ACHN (cell line): ENCODE results near the gene BMI1.

Source experiments
- DNase-seq: peaks from one replicate; pipeline ENCODE4 v3.0.0-alpha.2; 2015
- in situ Hi-C: cut with HindIII; loops from 2 replicates; pipeline ENCODE4 v1.10.0; 2017; ENCODE audit warnings: low sequenced_read_pairs, low pct_ligation_motif_present, low pct_unique_long_range_greater_than_20kb

Gene BMI1

DNA sequence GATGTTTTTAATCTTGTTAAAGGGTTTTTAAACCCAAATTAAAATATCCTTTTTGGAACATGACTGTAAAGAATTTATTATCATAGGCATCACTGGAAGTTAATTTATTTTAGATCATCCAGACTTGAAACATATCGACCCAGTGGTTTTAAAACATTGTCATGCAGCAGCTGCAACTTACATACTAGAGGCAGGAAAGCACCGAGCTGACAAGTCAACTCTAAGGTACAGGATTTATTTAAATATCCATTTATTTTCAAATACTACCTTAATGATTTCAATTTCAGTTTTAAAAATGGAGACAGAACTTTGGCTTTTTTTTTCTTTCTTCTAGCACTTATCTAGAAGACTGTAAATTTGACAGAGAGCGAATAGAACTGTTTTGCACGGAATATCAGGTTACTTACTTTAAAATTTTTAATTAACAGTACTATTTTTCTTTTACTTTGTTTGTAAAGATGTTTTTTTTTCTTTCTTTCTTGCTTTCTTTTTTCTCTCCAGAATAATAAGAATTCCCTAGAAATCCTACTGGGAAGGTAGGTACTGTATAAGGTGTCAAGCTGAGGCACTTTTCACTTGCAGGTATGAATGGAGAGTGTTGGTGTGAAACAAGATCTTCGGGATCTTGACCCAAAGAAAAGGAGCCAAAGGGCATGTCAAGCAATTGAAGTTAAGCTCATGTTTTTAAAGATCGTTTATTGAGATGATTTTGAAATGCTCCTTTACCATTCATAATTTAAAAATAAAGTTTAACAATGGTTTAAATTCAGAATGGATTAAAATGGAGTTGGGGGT, 2.9 kb upstream of the BMI1 start:
- DNase-seq = no peak
- in situ Hi-C loops = no loop called here

GRCh38 chr10:22318772-22319171, 2.1 kb upstream of the BMI1 start:
- in situ Hi-C loops = no loop called here
- no peak for DNase-seq

- no peak for DNase-seq
- in situ Hi-C loops = no loop called here
These were observed 1.3 kb upstream of the BMI1 start for GRCh38 chr10:22319547-22319979.

GRCh38 chr10:22319980-22320558, 830 bp upstream of the BMI1 start:
- in situ Hi-C loops = no loop called here

DNA sequence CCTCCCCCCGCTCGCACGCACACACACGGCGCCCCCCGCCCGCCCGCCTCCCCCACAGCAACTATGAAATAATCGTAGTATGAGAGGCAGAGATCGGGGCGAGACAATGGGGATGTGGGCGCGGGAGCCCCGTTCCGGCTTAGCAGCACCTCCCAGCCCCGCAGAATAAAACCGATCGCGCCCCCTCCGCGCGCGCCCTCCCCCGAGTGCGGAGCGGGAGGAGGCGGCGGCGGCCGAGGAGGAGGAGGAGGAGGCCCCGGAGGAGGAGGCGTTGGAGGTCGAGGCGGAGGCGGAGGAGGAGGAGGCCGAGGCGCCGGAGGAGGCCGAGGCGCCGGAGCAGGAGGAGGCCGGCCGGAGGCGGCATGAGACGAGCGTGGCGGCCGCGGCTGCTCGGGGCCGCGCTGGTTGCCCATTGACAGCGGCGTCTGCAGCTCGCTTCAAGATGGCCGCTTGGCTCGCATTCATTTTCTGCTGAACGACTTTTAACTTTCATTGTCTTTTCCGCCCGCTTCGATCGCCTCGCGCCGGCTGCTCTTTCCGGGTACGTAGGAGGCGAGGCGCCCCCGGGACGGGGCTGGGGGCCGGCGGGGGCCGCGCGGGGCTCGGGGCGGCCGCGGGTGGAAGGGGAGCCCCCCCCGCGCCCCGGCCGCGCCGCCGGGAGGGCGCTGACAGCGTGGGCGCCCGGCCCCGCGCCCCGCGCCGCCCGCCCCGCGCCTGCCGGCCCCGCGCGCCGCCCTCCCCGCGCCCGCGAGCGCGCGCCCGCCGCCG, 441 bp downstream of the BMI1 start:
- in situ Hi-C loops = no loop called here
- peak; percentile 70 for DNase-seq

More at GRCh38 chr10:22319980-22320558, 830 bp upstream of the BMI1 start:
- peak; percentile 8 for DNase-seq

GRCh38 chr10:22321924-22322640, 1.2 kb downstream of the BMI1 start:
- in situ Hi-C loops = no loop called here
- no peak for DNase-seq

DNA sequence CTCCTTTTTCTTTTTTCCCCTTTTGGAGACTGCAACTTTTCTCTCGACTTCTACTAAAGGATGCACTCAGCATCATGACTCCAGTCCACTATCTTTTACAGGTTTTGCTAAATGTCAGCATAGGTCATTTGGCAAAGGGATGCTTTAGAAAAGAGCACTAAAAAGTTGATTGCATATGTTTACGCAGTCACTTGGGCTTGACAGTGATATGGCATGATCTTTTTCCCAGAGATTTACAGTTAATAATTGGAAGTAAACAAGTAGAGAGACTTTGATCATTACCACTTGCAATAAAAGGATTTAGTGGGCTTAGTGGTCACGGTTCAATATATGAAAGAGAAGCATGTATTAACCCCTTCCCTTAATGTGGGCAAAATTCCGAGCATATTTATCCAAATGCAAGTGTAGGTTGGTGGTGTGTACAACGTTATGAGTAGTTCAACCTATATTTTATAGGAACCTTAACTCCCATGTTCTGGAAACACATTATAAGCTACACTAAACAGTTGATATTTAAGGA, 1.8 kb downstream of the BMI1 start:
- DNase-seq = no peak
- in situ Hi-C loops = no loop called here

DNA sequence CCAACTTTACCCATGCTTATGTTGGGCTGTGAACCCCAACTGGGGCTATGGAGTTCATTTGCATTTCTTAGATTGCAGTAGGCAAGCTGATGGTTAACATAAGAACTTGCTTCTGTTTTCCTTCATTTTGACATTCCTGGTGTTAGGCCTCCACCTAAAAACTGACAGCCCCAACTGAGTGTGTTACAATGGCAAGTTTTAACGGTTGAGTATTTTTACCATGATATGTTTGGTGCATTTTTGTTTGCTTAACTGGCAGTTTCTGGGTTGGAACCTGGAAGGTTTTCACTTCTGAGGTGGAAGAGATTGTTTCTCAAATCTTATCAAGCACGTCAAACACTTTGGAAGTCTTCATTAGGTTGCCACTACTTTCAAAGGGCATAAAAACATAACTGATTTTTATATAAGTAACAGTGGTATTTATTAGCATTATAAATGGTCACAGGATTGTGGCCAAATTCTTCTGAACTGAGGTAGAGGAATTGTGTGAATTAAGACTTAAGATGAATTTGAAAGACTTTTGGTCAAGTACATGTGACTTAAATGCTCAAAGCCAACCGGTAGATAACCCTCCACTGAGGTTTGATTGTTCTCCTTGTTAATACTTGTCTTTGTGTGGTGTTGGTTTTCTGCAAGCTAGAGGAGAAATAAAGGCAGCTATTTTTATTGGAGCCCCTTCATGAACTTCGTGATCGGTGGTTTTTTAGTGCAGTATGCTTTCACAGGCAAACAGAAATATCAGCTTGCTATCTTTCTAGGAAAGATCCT, 2.8 kb downstream of the BMI1 start:
- in situ Hi-C loops = no loop called here
- DNase-seq = no peak

- DNase-seq = no peak
- in situ Hi-C loops = no loop called here
These were observed 3.5 kb downstream of the BMI1 start for GRCh38 chr10:22324413-22324812.

DNA sequence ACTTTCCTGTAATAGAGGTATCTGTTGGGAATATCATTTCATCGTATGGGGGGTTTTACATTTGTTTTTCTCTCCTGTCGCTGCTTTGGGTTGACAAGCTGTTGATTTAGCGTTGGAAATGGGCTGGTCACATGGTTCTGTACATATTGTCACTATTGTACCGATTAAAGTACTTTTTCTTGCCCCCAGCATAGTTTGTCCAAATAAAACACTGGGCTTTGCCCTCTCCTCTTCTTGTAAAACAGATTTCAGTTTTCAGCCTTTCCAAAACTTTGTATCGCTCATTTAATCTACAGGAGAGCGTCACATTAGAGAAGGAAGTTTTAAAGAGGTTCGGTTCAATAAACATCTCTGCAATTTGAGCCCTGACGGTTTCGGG, 4.0 kb downstream of the BMI1 start:
- in situ Hi-C loops = no loop called here
- DNase-seq = no peak

- DNase-seq = peak; percentile 72
- in situ Hi-C loops = no loop called here
These were observed 4.6 kb downstream of the BMI1 start for GRCh38 chr10:22325272-22326144.

- no peak for DNase-seq
- in situ Hi-C loops = no loop called here
These were observed 5.3 kb downstream of the BMI1 start for GRCh38 chr10:22326145-22326702.

DNA sequence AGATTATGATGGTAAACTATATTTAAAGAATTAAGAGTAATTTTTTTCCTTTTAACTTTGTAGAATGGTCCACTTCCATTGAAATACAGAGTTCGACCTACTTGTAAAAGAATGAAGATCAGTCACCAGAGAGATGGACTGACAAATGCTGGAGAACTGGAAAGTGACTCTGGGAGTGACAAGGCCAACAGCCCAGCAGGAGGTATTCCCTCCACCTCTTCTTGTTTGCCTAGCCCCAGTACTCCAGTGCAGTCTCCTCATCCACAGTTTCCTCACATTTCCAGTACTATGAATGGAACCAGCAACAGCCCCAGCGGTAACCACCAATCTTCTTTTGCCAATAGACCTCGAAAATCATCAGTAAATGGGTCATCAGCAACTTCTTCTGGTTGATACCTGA, 8.3 kb downstream of the BMI1 start:
- in situ Hi-C loops = no loop called here
- no peak for DNase-seq

DNA sequence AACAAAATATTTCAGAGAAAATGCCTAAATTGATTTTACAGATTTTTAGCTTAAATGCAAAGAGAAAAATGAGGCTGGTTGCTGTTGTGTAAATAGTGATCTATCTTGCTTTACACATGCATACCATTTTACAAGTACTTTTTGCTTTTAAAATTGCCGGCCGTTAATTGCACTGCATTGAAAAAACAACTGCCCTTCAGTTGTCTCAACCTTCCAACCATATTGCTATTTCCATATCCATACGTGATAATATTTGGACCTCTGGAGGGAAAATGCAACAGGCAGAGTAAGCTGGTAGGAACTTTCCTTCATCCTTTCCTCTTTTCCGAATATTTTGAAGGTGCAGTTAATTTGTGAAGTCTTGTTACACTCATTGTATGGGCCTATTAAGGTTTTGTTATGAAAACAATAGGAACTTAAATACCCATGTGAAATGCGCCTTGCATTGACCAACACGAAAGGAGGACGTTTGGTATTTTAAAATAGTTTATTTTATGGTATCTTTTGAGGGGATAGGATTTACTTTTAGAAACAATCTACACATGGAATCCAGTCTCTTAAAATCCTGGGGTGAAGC, 11.3 kb downstream of the BMI1 start:
- DNase-seq = no peak
- in situ Hi-C loops = no loop called here

GRCh38 chr10:22333167-22333974, 12.5 kb downstream of the BMI1 start:
- DNase-seq = no peak
- in situ Hi-C loops = no loop called here

GRCh38 chr10:22333975-22334282, 13.0 kb downstream of the BMI1 start:
- in situ Hi-C loops = no loop called here
- DNase-seq = no peak
